PFSK-1 (cell line): ENCODE measurements around the gene NDUFC2.

Experiments used
- FOXP2 ChIP-seq: optimal IDR thresholded peaks from 2 replicates; pipeline ENCODE3; 2011; ENCODE audit warnings: borderline replicate concordance, control low read depth, inconsistent platforms; ENCODE audit not compliant: insufficient read depth; ENCODE audit errors: extremely low read length, extremely low read depth
- POLR2AphosphoS5 ChIP-seq: IDR thresholded peaks from 2 replicates; pipeline ENCODE4 v1.6.1; 2012; ENCODE audit warnings: low read depth, mild to moderate bottlenecking, control low read depth, low read length, moderate library complexity
- REST ChIP-seq, 2 experiments: IDR thresholded peaks; 2 replicates each; pipeline versions ENCODE4 v1.6.1 to v1.8.0; 2011 to 2012; ENCODE audit warnings: low read depth in 2 of 2, low read length in 2 of 2, control low read depth in 1 of 2, inconsistent platforms in 1 of 2, mild to moderate bottlenecking in 1 of 2, moderate library complexity in 1 of 2; ENCODE audit not compliant: insufficient read depth in 1 of 2
- SIN3A ChIP-seq: IDR thresholded peaks from 2 replicates; pipeline ENCODE4 v1.6.1; 2012; ENCODE audit warnings: mild to moderate bottlenecking, low read length, moderate library complexity, borderline replicate concordance; ENCODE audit not compliant: insufficient read depth
- TAF1 ChIP-seq: IDR thresholded peaks from 2 replicates; pipeline ENCODE4 v1.6.1; 2012; ENCODE audit warnings: low read length, control low read depth, borderline replicate concordance; ENCODE audit not compliant: insufficient read depth

GRCh38 chr11:78032090-78032489 is 47.6 kb downstream of the NDUFC2 start:
- TF ChIP-seq TAF1: no peak
- no peak for TF ChIP-seq SIN3A
- TF ChIP-seq REST (IDR thresholded peaks at IDR 0.05; ENCODE audit: insufficient read depth in 1 of 2, low read depth in 2 of 2, low read length in 2 of 2): no peak
- TF ChIP-seq POLR2AphosphoS5: no peak
- TF ChIP-seq FOXP2: no peak
